Measurements from ENCODE around the gene LCN10.

DNA sequence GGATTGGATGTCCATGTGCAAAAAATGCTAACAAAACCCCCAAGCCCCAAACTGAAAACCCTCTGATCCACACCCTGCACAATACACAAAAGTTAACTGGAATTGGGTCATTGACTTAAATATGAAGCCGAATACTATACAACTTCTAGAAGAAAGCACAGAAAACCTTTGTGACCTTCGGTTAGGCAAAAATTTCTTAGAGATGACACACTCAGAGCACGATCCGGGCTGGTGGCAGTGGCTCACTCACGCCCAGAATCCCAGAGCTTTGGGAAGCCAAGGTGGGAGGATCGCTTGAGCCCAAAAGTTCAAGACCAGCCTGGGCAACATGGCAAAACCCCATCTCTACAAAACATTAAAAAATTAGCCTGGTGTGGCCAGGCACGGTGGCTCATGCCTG is 32.2 kb downstream of the LCN10 start:
- no peak for TF ChIP-seq POLR2A (IDR thresholded peaks at IDR 0.05)
- no peak for TF ChIP-seq POLR2AphosphoS5 (IDR thresholded peaks at IDR 0.05)
- TF ChIP-seq, protein P1, sequence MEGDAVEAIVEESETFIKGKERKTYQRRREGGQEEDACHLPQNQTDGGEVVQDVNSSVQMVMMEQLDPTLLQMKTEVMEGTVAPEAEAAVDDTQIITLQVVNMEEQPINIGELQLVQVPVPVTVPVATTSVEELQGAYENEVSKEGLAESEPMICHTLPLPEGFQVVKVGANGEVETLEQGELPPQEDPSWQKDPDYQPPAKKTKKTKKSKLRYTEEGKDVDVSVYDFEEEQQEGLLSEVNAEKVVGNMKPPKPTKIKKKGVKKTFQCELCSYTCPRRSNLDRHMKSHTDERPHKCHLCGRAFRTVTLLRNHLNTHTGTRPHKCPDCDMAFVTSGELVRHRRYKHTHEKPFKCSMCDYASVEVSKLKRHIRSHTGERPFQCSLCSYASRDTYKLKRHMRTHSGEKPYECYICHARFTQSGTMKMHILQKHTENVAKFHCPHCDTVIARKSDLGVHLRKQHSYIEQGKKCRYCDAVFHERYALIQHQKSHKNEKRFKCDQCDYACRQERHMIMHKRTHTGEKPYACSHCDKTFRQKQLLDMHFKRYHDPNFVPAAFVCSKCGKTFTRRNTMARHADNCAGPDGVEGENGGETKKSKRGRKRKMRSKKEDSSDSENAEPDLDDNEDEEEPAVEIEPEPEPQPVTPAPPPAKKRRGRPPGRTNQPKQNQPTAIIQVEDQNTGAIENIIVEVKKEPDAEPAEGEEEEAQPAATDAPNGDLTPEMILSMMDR (IDR thresholded peaks at IDR 0.05) = no peak
- no peak for TF ChIP-seq EP300 (IDR thresholded peaks at IDR 0.05)
